Vagina (tissue), 2 donors: Measurements from ENCODE around the gene CHCHD1.

ENCODE experiments used
- CTCF ChIP-seq, 3 experiments: fragments of 450-650 bp in 2 of 3; fragments of 200-600 bp in 1 of 3; sonication (generic) in 1 of 3; IDR thresholded peaks; one replicate each; pipeline ENCODE4 v1.5.1; 2017 to 2019; ENCODE audit warnings: antibody characterized with exemption in 3 of 3, mild to moderate bottlenecking in 2 of 3, moderate library complexity in 2 of 3
- POLR2A ChIP-seq, 2 donors: fragments of 450-650 bp; IDR thresholded peaks; one replicate each; pipeline ENCODE4 v1.6.1; 2017; ENCODE audit warnings: antibody characterized with exemption in 2 of 2, mild to moderate bottlenecking in 2 of 2, moderate library complexity in 2 of 2

GRCh38 chr10:73782749-73783085, 869 bp downstream of the CHCHD1 start:
- no peak for TF ChIP-seq CTCF (IDR thresholded peaks at IDR 0.05)
- TF ChIP-seq POLR2A (IDR thresholded peaks at IDR 0.05) = no peak
